ENCODE measurements around the gene MRPL53.

Gene MRPL53

DNA sequence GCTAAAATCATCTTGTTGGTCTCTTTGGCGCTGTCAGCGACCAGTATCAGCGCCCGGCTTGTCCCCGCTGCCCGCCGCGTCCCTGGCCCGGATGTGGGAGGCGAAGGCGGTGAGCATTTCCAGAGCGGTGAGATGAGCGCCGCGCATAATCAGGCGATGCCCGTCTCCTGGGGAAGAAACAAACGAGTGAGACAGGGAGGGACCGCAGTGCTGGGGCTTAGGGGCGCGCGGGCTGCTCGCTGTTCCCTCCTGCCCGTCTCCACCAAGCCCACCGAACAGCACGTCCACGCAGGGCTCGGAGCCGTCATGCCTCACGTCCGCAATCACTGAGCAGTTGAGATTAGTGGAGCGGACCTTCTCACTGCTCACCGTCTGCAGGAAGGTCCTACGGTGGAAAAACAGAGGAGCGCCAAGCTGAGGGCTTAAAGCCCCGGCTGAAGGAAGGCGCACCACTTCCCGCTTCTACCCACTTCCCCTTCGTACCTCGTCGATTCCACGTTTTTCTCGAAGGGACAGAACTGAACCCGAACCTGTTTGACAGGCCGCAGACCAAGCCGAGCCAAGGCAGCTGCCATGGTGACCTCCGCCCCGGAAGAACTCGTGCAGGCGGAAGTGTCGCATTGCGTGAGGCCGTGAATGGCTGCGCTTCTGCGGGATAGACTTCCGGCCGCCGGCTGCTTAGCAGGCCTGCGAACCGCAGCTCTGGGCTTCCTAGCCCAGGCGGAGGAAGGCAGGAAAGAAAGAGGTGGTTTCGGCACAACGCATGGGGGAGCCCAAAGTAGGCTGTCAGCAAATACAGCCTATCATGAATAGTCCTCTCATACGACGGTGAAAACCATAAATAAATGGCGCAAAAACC is at the start of gene MRPL53:
Gene MRPL53 (minus strand): TSS at position 595 of the 859 bp plus-strand sequence. CDS start 20 bp downstream, at position 575.
- peak; percentile 96 for DNase-seq

GRCh38 chr2:74516650-74517049 is 44.2 kb upstream of the MRPL53 start:
- no peak for DNase-seq

GRCh38 chr2:74515981-74516633 is 43.6 kb upstream of the MRPL53 start:
- DNase-seq = peak; percentile 83

- no peak for DNase-seq
These were observed 42.9 kb upstream of the MRPL53 start for GRCh38 chr2:74515271-74515980.

DNA sequence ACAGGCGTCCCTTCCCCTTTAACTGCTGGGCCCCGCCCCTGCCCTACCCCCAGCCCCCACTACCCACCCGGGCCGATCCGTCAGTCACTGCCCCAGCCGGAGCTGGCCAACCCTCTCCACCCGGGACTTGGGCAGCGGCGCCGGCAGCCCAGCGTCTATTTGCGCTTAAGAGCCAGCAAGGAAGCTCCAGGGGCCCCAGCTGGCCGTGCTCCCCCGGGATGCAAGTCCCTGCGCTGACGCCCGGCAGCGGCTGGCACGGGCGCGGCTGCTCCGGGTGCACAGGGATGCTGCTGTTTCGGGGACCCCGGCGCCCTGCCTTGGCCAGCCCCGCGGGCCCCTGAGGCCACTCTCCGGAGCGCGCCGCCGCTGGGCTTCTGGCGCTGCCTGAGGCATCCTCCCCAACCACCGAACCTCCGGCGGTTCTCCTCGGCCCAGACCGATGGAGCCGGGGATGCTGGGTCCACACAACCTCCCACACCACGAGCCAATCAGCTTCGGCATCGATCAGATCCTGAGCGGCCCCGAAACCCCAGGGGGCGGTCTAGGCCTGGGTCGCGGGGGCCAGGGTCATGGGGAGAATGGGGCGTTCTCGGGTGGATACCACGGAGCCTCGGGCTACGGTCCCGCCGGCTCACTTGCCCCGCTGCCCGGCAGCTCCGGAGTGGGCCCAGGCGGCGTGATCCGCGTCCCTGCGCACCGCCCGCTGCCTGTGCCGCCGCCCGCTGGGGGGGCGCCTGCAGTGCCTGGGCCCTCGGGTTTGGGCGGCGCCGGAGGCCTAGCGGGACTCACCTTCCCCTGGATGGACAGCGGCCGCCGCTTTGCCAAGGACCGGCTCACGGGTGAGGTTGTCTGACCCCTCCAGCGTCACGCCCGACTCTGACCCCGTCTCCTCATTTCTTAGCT is 42.1 kb upstream of the MRPL53 start, which contains the start of gene TLX2:
Gene TLX2 (plus strand): TSS at position 83 of the 903 bp plus-strand sequence. CDS start 357 bp downstream, at position 440.
- no peak for DNase-seq

DNA sequence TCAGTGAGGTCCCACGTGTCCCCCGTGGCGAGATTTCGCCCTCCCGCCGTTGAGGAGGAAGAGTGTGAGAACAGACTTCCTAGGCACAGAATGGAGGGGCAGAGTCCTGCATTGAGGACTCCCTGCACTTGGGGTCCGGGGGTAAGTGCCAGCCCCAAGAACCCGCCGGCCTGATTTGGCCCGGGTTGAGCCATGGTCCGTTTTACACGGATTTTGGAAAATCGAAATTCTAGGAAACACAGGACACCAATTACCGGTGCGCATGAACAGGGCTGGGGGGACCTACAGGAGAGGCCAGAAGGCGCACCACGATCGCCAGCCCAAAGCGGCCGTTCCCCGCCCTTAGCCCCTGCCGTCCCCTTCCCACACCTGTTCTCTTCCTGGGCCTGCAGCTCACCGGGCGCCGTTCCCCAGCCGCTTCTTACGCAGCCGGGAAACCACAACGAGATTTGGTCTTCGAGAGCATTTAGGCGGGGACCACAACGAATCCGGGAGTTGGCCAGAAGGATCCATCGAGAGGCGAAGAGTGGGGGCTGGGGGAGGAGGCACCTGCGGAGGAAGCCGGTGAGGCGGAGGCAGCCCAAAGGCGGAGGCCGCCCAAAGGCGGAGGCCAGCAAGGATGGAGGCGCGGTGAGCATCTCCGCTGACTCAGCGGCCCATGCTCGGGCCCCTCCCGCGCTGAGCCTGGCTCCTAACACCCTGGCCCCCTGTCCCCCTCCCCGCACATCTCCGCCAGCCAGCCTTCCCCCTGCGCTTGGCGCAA is 41.3 kb upstream of the MRPL53 start:
- peak; percentile 40 for DNase-seq

GRCh38 chr2:74512744-74513604 is 40.5 kb upstream of the MRPL53 start:
- no peak for DNase-seq

GRCh38 chr2:74511104-74511989 is 38.9 kb upstream of the MRPL53 start:
- DNase-seq = no peak

DNA sequence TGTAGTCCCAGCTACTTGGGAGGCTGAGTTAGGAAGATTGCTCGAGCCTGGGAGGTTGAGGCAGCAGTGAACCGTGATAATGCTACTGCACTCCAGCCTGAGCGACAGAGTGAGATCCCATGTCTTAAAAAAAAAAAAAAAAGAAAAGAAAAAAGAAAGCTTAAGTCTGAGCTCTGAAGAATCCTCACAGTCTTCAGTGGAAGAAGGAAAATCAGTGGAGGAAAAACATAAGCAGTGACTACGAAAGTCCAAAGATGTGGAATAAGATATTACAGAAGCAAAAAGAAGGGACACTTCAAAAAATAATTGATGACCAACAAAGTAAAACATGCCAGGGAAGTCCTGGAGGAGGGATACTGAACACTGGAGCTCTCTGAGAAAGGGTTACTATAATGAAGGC is 37.8 kb upstream of the MRPL53 start:
- no peak for DNase-seq

DNA sequence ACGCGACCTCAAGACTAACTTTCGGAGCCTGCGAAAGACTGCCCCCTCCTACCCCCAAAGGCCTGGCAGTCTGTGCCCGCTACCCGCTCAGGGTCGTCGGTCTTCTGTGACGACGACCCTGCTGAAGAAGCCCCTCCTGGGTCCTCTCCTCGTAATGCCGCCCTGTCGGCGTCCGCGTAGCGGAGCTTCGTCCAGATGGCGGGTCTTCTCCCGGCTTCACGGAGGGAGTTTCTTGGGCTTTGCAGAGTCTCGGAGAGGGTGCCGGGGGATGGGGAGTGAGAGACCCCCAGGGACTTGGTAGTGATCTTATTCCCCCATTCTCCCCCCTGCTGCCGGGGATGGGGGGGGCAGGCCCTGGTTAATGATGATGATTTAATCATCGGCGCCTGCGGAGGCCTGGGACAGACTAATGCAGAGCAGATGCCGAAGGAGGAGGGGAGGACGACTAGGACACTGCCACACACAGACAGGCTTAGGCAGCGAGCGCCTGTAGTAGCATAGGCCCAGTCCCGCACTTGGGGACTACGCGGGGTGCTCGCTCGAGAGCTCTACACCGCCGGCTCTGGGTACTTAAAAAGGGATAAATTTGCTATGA is 35.5 kb upstream of the MRPL53 start:
- no peak for DNase-seq

DNA sequence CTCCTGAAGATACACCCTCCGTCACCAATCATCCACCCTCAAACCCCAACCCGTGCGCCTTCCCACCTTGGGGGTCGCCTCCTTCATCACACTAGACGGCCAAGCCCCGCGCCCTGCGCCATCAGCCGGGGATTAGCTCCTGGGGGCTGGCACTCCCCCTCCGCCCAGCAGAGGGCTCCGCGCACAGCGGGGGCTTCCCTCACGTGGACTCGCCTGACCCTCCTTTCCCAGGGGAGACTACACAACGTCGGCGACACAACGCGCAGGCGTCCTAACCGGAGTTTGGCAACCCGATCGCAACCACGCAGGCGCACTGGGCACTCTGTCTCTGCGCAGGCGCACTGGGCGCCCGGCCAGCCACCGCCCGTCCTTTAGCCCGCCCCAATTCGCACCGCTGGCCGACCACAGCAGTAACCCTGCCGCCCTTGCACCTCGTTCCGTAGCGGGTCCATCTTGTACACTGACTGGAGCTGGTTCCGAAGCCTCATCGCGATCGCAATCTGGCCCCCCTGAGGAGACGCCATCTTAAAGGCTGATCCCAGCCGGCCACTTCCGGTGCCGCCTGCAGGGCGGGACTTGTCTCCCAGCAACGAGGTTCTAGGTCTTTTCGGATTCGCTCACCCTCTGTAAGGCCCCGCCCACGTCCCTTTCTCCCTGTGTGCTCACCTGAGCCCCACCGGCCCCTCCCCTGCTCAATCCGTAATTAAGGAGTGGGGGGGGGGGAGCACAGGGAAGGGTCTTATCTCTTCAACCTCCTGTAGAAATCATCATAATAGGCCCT is 34.9 kb upstream of the MRPL53 start, which contains the start of gene PCGF1:
Gene PCGF1 (minus strand): TSS at position 551 of the 781 bp plus-strand sequence. CDS start 27 bp downstream, at position 524.
- DNase-seq = peak; percentile 98

GRCh38 chr2:74505448-74506246 is 33.2 kb upstream of the MRPL53 start:
- DNase-seq = no peak

GRCh38 chr2:74504591-74504990 is 32.1 kb upstream of the MRPL53 start:
- no peak for DNase-seq

DNA sequence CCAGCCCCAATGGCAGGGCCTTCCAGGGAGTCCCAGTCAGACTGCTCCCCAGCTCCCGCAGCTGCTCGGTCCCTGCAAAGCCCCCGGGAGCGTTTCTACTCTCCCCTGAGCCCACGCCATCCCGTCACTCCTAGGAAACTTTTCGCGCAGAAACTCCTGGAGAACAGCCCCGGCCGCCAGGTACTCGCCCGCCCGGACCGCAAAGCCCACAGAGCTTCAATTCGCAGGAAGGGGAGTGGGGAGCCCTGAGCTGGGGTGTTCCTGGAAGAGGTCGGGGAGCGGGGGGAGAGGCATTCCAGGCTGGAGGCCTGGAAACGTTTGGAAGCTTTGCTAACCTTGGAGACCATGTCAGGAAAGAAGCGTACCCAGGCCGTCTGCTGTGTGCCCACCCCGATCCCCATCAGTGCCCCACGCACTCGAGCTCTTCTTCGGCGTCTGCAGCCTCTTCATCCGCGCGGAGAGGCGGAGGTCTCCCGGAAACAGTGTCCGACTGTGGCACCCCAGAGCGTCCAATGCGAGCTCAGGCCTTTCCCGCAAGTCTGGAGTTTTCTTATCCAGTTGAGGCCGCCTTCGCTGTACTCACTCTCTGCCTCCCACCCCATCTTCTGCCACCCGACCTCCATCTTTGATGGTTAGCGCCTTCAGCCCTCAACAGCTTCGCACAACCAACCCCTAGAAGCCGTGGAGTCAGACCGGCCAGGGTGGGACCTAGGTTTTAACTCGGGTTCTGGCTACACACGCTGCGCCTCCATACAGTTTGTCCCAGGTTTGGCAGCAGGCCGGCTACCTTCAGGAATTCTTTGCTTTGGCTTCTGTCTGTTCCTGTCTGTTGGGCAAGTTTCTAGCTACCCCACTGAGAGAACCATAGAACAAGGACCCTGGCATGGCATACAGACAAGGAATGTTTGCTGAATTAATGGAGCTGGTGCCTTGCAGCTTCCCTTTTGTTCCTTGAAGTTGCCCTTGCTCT is 31.3 kb upstream of the MRPL53 start:
- no peak for DNase-seq

GRCh38 chr2:74502720-74503505 is 30.4 kb upstream of the MRPL53 start:
- DNase-seq = peak; percentile 48
